NK-92 (cell line): ENCODE results near the gene VWF.

Experiments
- DNase-seq: peaks from one replicate; lab custom pipeline; 2025; ENCODE audit not compliant: unreplicated experiment; lab: John Stamatoyannopoulos, UW

Gene VWF

GRCh38 chr12:6061660-6062059, 62.8 kb downstream of the VWF start:
- DNase-seq, result no peak

GRCh38 chr12:6059860-6060565, 64.5 kb downstream of the VWF start:
- DNase-seq, result no peak

GRCh38 chr12:6059221-6059620, 65.2 kb downstream of the VWF start:
- DNase-seq, result no peak

- DNase-seq, result no peak
Observed at GRCh38 chr12:6058481-6059161, 65.8 kb downstream of the VWF start.

GRCh38 chr12:6057700-6058099, 66.8 kb downstream of the VWF start:
- no peak for DNase-seq

GRCh38 chr12:6056406-6057240, 67.8 kb downstream of the VWF start:
- no peak for DNase-seq

GRCh38 chr12:6053541-6053940, 70.9 kb downstream of the VWF start:
- no peak for DNase-seq

GRCh38 chr12:6052940-6053329, 71.5 kb downstream of the VWF start:
- DNase-seq, result no peak

GRCh38 chr12:6052206-6052939, 72.1 kb downstream of the VWF start:
- no peak for DNase-seq

- DNase-seq, result no peak
Observed at GRCh38 chr12:6049992-6050391, 74.5 kb downstream of the VWF start.

- no peak for DNase-seq
Observed at GRCh38 chr12:6049587-6049986, 74.9 kb downstream of the VWF start.

GRCh38 chr12:6047249-6048237, 76.9 kb downstream of the VWF start:
- DNase-seq, result no peak

GRCh38 chr12:6046511-6047180, 77.8 kb downstream of the VWF start:
- DNase-seq, result no peak

GRCh38 chr12:6045438-6045837, 79.0 kb downstream of the VWF start:
- no peak for DNase-seq

- DNase-seq, result no peak
Observed at GRCh38 chr12:6044082-6044481, 80.4 kb downstream of the VWF start.

GRCh38 chr12:6042446-6042845, 82.0 kb downstream of the VWF start:
- no peak for DNase-seq

GRCh38 chr12:6041891-6042290, 82.6 kb downstream of the VWF start:
- no peak for DNase-seq

- DNase-seq, result no peak
Observed at GRCh38 chr12:6040815-6041214, 83.7 kb downstream of the VWF start.

GRCh38 chr12:6039894-6040601, 84.4 kb downstream of the VWF start:
- no peak for DNase-seq
